HEK293 (cell line): ENCODE data around the gene PTPN3.

ENCODE experiments used
- CTCF ChIA-PET: fragments of 350-600 bp; formaldehyde crosslinking; extraction: SDS; loops from one replicate; lab custom pipeline; 2021; ENCODE audit warnings: antibody characterized with exemption; lab: Yijun Ruan, JAX
- POLR2A ChIA-PET: fragments of 300-600 bp; formaldehyde crosslinking; extraction: SDS; loops from one replicate; lab custom pipeline; 2020; ENCODE audit warnings: antibody characterized with exemption, inconsistent platforms; lab: Yijun Ruan, JAX
- H3K27ac ChIP-seq: fragments of 200-500 bp; sonication (Bioruptor generic); 2 replicates; pipeline ENCODE4 v1.5.1; 2014; ENCODE audit warnings: low read depth, low read length, control low read depth, inconsistent platforms; ENCODE audit errors: extremely low read depth
- H3K36me3 ChIP-seq, 2 experiments: fragments of 200-500 bp in 1 of 2; sonication (Bioruptor generic) in 1 of 2; 1 replicate in 1 of 2; 2 replicates in 1 of 2; pipeline ENCODE4 v1.5.1; 2014 to 2017; ENCODE audit warnings: inconsistent platforms in 2 of 2, low read length in 2 of 2; ENCODE audit not compliant: control insufficient read depth in 2 of 2, insufficient read depth in 1 of 2
- H3K4me1 ChIP-seq: fragments of 200-500 bp; sonication (Bioruptor generic); 2 replicates; pipeline ENCODE4 v1.5.1; 2014; ENCODE audit warnings: mild to moderate bottlenecking, low read length, inconsistent platforms; ENCODE audit not compliant: control insufficient read depth, insufficient read depth
- H3K4me3 ChIP-seq: 2 replicates; pipeline ENCODE4 v1.5.1; 2011; ENCODE audit warnings: low read depth, mild to moderate bottlenecking, control low read depth, low read length, moderate library complexity
- H3K9me3 ChIP-seq: fragments of 200-500 bp; sonication (Bioruptor generic); 2 replicates; pipeline ENCODE4 v1.5.1; 2014; ENCODE audit warnings: low read depth, low read length, inconsistent platforms; ENCODE audit not compliant: control insufficient read depth, insufficient read depth
- HOXA7 ChIP-seq: sonication (generic); formaldehyde crosslinking; IDR thresholded peaks from 2 replicates; pipeline ENCODE4 v1.8.1; 2022; ENCODE audit warnings: missing genetic modification reagents, borderline replicate concordance
- MEIS1 ChIP-seq: sonication (generic); formaldehyde crosslinking; IDR thresholded peaks from 2 replicates; pipeline ENCODE4 v1.8.1; 2022; ENCODE audit warnings: missing genetic modification reagents, mild to moderate bottlenecking, borderline replicate concordance
- SP2 ChIP-seq: fragments of 450-650 bp; formaldehyde crosslinking; IDR thresholded peaks from 2 replicates; pipeline ENCODE4 v1.5.1; 2016; ENCODE audit warnings: missing biosample characterization, missing genetic modification characterization
- ZBTB48 ChIP-seq: fragments of 450-650 bp; formaldehyde crosslinking; IDR thresholded peaks from 2 replicates; pipeline ENCODE4 v1.5.1; 2016; ENCODE audit warnings: missing biosample characterization, missing genetic modification characterization
- ZFP3 ChIP-seq: fragments of 450-650 bp; formaldehyde crosslinking; IDR thresholded peaks from 2 replicates; pipeline ENCODE4 v1.5.1; 2016; ENCODE audit warnings: low read depth, missing biosample characterization, missing genetic modification characterization
- ZFP41 ChIP-seq: fragments of 450-650 bp; formaldehyde crosslinking; IDR thresholded peaks from 2 replicates; pipeline ENCODE4 v1.5.1; 2016; ENCODE audit warnings: missing biosample characterization, missing genetic modification characterization, borderline replicate concordance
- ZNF140 ChIP-seq: fragments of 450-650 bp; formaldehyde crosslinking; IDR thresholded peaks from 2 replicates; pipeline ENCODE4 v1.5.1; 2016; ENCODE audit warnings: missing biosample characterization, missing genetic modification characterization
- ZNF23 ChIP-seq: fragments of 450-650 bp; formaldehyde crosslinking; IDR thresholded peaks from 2 replicates; pipeline ENCODE4 v1.5.1; 2016; ENCODE audit warnings: missing biosample characterization, missing genetic modification characterization, borderline replicate concordance
- ZNF248 ChIP-seq: fragments of 450-650 bp; formaldehyde crosslinking; IDR thresholded peaks from 2 replicates; pipeline ENCODE4 v1.5.1; 2017; ENCODE audit warnings: missing biosample characterization, missing genetic modification characterization
- ZNF266 ChIP-seq: fragments of 450-650 bp; formaldehyde crosslinking; IDR thresholded peaks from 2 replicates; pipeline ENCODE4 v1.5.1; 2016; ENCODE audit warnings: missing biosample characterization, missing genetic modification characterization, low read depth
- ZNF350 ChIP-seq: fragments of 450-650 bp; formaldehyde crosslinking; IDR thresholded peaks from 2 replicates; pipeline ENCODE4 v1.5.0; 2017; ENCODE audit warnings: missing biosample characterization, mild to moderate bottlenecking, missing genetic modification characterization
- ZNF391 ChIP-seq: fragments of 450-650 bp; formaldehyde crosslinking; IDR thresholded peaks from 2 replicates; pipeline ENCODE4 v1.5.1; 2016; ENCODE audit warnings: low read depth, missing biosample characterization, missing genetic modification characterization, borderline replicate concordance
- ZNF423 ChIP-seq: fragments of 450-650 bp; formaldehyde crosslinking; IDR thresholded peaks from 2 replicates; pipeline ENCODE4 v1.5.1; 2016; ENCODE audit warnings: missing biosample characterization, missing genetic modification characterization
- ZNF48 ChIP-seq: fragments of 450-650 bp; formaldehyde crosslinking; IDR thresholded peaks from 2 replicates; pipeline ENCODE4 v1.5.1; 2016; ENCODE audit warnings: missing biosample characterization, missing genetic modification characterization
- ZNF521 ChIP-seq: fragments of 450-650 bp; formaldehyde crosslinking; IDR thresholded peaks from 2 replicates; pipeline ENCODE4 v1.5.1; 2017; ENCODE audit warnings: missing biosample characterization, mild to moderate bottlenecking, missing genetic modification characterization
- ZNF544 ChIP-seq: fragments of 450-650 bp; formaldehyde crosslinking; IDR thresholded peaks from 2 replicates; pipeline ENCODE4 v1.5.0; 2017; ENCODE audit warnings: missing biosample characterization, missing genetic modification characterization
- ZNF621 ChIP-seq: fragments of 450-650 bp; formaldehyde crosslinking; IDR thresholded peaks from 2 replicates; pipeline ENCODE4 v1.5.1; 2017; ENCODE audit warnings: missing biosample characterization, missing genetic modification characterization
- ZNF658 ChIP-seq: fragments of 450-650 bp; formaldehyde crosslinking; IDR thresholded peaks from 2 replicates; pipeline ENCODE4; 2016; ENCODE audit warnings: missing biosample characterization, missing genetic modification characterization
- ZNF792 ChIP-seq: fragments of 450-650 bp; formaldehyde crosslinking; IDR thresholded peaks from 2 replicates; pipeline ENCODE4 v1.5.1; 2016; ENCODE audit warnings: missing biosample characterization, missing genetic modification characterization
- ZNF830 ChIP-seq: fragments of 450-650 bp; IDR thresholded peaks from 2 replicates; pipeline ENCODE4 v1.5.0; 2018; ENCODE audit warnings: missing biosample characterization, missing genetic modification characterization, low read depth, mild to moderate bottlenecking, moderate library complexity
- TF ChIP-seq, protein P1 (sequence below): fragments of 450-650 bp; formaldehyde crosslinking; IDR thresholded peaks from 2 replicates; pipeline ENCODE4 v1.5.1; 2016; ENCODE audit warnings: missing biosample characterization, missing genetic modification characterization, low read depth
- TF ChIP-seq, protein P2 (sequence below): fragments of 450-650 bp; formaldehyde crosslinking; IDR thresholded peaks from 2 replicates; pipeline ENCODE4 v1.5.1; 2016; ENCODE audit warnings: missing biosample characterization, missing genetic modification characterization
- TF ChIP-seq, protein P3 (sequence below): fragments of 450-650 bp; formaldehyde crosslinking; IDR thresholded peaks from 2 replicates; pipeline ENCODE4 v1.5.1; 2017; ENCODE audit warnings: missing biosample characterization, missing genetic modification characterization
- TF ChIP-seq, protein P4 (sequence below): fragments of 450-650 bp; formaldehyde crosslinking; IDR thresholded peaks from 2 replicates; pipeline ENCODE4 v1.5.1; 2016; ENCODE audit warnings: missing biosample characterization, missing genetic modification characterization, borderline replicate concordance
- TF ChIP-seq, protein P5 (sequence below): fragments of 450-650 bp; formaldehyde crosslinking; IDR thresholded peaks from 2 replicates; pipeline ENCODE4 v1.5.1; 2017; ENCODE audit warnings: missing biosample characterization, missing genetic modification characterization

Gene PTPN3

DNA sequence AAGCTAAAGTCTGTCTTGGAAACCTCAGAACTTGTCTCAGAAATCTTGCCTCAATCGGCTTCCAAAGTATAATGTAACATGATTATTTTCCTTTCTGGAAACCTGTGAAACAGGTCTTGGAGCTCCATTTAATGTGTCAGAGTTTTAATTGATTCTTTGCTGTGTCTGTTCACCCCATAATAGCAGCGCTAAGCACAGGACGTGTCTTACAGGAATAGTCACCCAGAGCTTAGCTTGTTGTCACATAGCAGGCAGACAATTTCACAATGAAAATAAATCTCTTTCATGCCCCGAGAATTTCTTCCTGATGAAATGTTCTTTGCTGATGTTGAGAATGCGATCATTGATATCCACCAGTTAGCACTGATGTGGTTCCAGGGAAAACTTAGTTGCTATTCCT, 40.2 kb upstream of the PTPN3 start:
- no peaks in the 10 kb centered on the region for H3K36me3 ChIP-seq
- no peak overlapping the region for H3K27ac ChIP-seq
- TF ChIP-seq ZNF140 (tag by site-specific recombination): no peak
- TF ChIP-seq ZFP41 (tag by site-specific recombination): no peak
- no peak for TF ChIP-seq ZNF48
- TF ChIP-seq, protein P1, sequence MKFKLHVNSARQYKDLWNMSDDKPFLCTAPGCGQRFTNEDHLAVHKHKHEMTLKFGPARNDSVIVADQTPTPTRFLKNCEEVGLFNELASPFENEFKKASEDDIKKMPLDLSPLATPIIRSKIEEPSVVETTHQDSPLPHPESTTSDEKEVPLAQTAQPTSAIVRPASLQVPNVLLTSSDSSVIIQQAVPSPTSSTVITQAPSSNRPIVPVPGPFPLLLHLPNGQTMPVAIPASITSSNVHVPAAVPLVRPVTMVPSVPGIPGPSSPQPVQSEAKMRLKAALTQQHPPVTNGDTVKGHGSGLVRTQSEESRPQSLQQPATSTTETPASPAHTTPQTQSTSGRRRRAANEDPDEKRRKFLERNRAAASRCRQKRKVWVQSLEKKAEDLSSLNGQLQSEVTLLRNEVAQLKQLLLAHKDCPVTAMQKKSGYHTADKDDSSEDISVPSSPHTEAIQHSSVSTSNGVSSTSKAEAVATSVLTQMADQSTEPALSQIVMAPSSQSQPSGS (tag by site-specific recombination): no peak
- no peak for TF ChIP-seq ZNF544 (tag by site-specific recombination)
- no peak for TF ChIP-seq ZNF350 (tag by site-specific recombination)
- TF ChIP-seq ZFP3 (tag by site-specific recombination): no peak
- TF ChIP-seq ZNF521: no peak
- TF ChIP-seq ZNF423 (tag by site-specific recombination): no peak
- TF ChIP-seq ZNF830: no peak
- ChIA-PET CTCF (interaction anchor here (1.1 kb wide), 1 partner anchor 36 kb away, joined by 3 read pairs; no protein-coding TSS in a partner anchor), POLR2A (no interaction called here)
- H3K4me1 ChIP-seq: no peaks in the 10 kb centered on the region
- H3K9me3 ChIP-seq: no peaks in the 10 kb centered on the region
- no peak overlapping the region for H3K4me3 ChIP-seq

DNA sequence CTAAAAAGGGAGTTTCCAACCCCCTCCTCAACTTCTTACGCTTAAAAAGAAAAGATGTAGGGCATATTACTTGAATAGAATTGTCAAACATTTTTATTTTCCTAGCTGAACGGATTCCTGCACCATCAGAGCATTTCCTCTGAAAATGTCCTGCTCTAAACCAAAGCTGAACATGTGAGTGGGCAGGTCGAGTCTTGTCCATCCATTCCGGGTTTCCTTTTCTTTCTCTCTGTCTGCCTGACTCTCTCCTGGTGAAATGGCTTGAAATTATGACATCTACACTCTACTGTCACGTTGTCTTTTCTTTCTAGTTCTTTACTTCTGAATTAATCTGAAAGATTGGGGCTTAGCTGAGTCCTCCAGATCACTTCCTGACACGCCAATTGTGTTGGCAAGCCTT, 39.2 kb upstream of the PTPN3 start:
- TF ChIP-seq, protein P2, sequence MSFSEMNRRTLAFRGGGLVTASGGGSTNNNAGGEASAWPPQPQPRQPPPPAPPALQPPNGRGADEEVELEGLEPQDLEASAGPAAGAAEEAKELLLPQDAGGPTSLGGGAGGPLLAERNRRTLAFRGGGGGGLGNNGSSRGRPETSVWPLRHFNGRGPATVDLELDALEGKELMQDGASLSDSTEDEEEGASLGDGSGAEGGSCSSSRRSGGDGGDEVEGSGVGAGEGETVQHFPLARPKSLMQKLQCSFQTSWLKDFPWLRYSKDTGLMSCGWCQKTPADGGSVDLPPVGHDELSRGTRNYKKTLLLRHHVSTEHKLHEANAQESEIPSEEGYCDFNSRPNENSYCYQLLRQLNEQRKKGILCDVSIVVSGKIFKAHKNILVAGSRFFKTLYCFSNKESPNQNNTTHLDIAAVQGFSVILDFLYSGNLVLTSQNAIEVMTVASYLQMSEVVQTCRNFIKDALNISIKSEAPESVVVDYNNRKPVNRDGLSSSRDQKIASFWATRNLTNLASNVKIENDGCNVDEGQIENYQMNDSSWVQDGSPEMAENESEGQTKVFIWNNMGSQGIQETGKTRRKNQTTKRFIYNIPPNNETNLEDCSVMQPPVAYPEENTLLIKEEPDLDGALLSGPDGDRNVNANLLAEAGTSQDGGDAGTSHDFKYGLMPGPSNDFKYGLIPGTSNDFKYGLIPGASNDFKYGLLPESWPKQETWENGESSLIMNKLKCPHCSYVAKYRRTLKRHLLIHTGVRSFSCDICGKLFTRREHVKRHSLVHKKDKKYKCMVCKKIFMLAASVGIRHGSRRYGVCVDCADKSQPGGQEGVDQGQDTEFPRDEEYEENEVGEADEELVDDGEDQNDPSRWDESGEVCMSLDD: no peak
- TF ChIP-seq ZNF266: no peak
- TF ChIP-seq ZBTB48 (tag by site-specific recombination): no peak
- TF ChIP-seq MEIS1 (CRISPR knock-in tag): no peak
- TF ChIP-seq ZNF391: no peak
- no peak for TF ChIP-seq ZNF658 (tag by site-specific recombination)
- TF ChIP-seq ZNF248 (tag by site-specific recombination): no peak
- no peak for TF ChIP-seq ZNF792 (tag by site-specific recombination)
- TF ChIP-seq ZNF521: no peak
- TF ChIP-seq, protein P3, sequence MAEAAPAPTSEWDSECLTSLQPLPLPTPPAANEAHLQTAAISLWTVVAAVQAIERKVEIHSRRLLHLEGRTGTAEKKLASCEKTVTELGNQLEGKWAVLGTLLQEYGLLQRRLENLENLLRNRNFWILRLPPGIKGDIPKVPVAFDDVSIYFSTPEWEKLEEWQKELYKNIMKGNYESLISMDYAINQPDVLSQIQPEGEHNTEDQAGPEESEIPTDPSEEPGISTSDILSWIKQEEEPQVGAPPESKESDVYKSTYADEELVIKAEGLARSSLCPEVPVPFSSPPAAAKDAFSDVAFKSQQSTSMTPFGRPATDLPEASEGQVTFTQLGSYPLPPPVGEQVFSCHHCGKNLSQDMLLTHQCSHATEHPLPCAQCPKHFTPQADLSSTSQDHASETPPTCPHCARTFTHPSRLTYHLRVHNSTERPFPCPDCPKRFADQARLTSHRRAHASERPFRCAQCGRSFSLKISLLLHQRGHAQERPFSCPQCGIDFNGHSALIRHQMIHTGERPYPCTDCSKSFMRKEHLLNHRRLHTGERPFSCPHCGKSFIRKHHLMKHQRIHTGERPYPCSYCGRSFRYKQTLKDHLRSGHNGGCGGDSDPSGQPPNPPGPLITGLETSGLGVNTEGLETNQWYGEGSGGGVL: no peak
- no peak for TF ChIP-seq SP2 (tag by site-specific recombination)
- no peak for TF ChIP-seq ZNF621 (tag by site-specific recombination)
- TF ChIP-seq, protein P4, sequence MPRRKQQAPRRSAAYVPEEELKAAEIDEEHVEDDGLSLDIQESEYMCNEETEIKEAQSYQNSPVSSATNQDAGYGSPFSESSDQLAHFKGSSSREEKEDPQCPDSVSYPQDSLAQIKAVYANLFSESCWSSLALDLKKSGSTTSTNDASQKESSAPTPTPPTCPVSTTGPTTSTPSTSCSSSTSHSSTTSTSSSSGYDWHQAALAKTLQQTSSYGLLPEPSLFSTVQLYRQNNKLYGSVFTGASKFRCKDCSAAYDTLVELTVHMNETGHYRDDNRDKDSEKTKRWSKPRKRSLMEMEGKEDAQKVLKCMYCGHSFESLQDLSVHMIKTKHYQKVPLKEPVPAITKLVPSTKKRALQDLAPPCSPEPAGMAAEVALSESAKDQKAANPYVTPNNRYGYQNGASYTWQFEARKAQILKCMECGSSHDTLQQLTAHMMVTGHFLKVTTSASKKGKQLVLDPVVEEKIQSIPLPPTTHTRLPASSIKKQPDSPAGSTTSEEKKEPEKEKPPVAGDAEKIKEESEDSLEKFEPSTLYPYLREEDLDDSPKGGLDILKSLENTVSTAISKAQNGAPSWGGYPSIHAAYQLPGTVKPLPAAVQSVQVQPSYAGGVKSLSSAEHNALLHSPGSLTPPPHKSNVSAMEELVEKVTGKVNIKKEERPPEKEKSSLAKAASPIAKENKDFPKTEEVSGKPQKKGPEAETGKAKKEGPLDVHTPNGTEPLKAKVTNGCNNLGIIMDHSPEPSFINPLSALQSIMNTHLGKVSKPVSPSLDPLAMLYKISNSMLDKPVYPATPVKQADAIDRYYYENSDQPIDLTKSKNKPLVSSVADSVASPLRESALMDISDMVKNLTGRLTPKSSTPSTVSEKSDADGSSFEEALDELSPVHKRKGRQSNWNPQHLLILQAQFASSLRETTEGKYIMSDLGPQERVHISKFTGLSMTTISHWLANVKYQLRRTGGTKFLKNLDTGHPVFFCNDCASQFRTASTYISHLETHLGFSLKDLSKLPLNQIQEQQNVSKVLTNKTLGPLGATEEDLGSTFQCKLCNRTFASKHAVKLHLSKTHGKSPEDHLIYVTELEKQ (tag by site-specific recombination): no peak
- TF ChIP-seq ZNF23: no peak
- TF ChIP-seq HOXA7 (CRISPR knock-in tag): no peak
- TF ChIP-seq, protein P5, sequence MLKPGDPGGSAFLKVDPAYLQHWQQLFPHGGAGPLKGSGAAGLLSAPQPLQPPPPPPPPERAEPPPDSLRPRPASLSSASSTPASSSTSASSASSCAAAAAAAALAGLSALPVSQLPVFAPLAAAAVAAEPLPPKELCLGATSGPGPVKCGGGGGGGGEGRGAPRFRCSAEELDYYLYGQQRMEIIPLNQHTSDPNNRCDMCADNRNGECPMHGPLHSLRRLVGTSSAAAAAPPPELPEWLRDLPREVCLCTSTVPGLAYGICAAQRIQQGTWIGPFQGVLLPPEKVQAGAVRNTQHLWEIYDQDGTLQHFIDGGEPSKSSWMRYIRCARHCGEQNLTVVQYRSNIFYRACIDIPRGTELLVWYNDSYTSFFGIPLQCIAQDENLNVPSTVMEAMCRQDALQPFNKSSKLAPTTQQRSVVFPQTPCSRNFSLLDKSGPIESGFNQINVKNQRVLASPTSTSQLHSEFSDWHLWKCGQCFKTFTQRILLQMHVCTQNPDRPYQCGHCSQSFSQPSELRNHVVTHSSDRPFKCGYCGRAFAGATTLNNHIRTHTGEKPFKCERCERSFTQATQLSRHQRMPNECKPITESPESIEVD (tag by site-specific recombination): no peak
- TF ChIP-seq ZNF544 (tag by site-specific recombination): no peak
- ChIA-PET CTCF (interaction anchor here (1.1 kb wide), 1 partner anchor 37 kb away, joined by 3 read pairs; no protein-coding TSS in a partner anchor), POLR2A (no interaction called here)
- Histone ChIP-seq H3K4me3 (no peak overlapping the region), H3K27ac (no peak overlapping the region), H3K36me3 (no peaks in the 10 kb centered on the region), H3K9me3 (no peaks in the 10 kb centered on the region), H3K4me1 (no peaks in the 10 kb centered on the region)
